WERI-Rb-1 (cell line): ENCODE data around the gene GSE1.

Source experiments
- DNase-seq: peaks from one replicate; pipeline ENCODE4 v3.0.0-alpha.2; 2020
- H3K27ac ChIP-seq: fragments of 250-450 bp; sonication (Bioruptor Pico); 2 replicates; pipeline ENCODE4 v1.5.1; 2020; ENCODE audit warnings: mild to moderate bottlenecking, moderate library complexity
- H3K27me3 ChIP-seq: fragments of 250-450 bp; sonication (Bioruptor Pico); 2 replicates; pipeline ENCODE4 v1.5.1; 2021; ENCODE audit warnings: mild to moderate bottlenecking, low read depth, moderate library complexity; ENCODE audit not compliant: insufficient read depth, severe bottlenecking
- H3K36me3 ChIP-seq: fragments of 250-450 bp; sonication (Bioruptor Pico); 2 replicates; pipeline ENCODE4 v1.5.1; 2020; ENCODE audit warnings: mild to moderate bottlenecking, moderate library complexity
- H3K4me3 ChIP-seq: 2 replicates; pipeline ENCODE4 v1.5.1; 2011; ENCODE audit warnings: low read depth, mild to moderate bottlenecking, control low read depth, low read length
- H3K9me3 ChIP-seq: fragments of 250-450 bp; sonication (Bioruptor Pico); 2 replicates; pipeline ENCODE4 v1.5.1; 2021; ENCODE audit warnings: mild to moderate bottlenecking, moderate library complexity; ENCODE audit not compliant: severe bottlenecking
- CTCF ChIP-seq: IDR thresholded peaks from 2 replicates; pipeline ENCODE4 v1.5.1; 2011; ENCODE audit warnings: low read depth, mild to moderate bottlenecking, control low read depth, inconsistent platforms, low read length

Gene GSE1

GRCh38 chr16:85716680-85717038 lies 103.5 kb downstream of the GSE1 start:
- H3K9me3 ChIP-seq, result no peaks in the 10 kb centered on the region
- no peak for TF ChIP-seq CTCF
- no peak overlapping the region for H3K4me3 ChIP-seq
- no peak overlapping the region for H3K27ac ChIP-seq
- peak; percentile 34 for DNase-seq
- no peaks in the 10 kb centered on the region for H3K27me3 ChIP-seq
- no peaks in the 10 kb centered on the region for H3K36me3 ChIP-seq

GRCh38 chr16:85717393-85718152 lies 104.5 kb downstream of the GSE1 start:
- peak; percentile 62 for DNase-seq
- H3K27me3 ChIP-seq, result no peaks in the 10 kb centered on the region

GRCh38 chr16:85718153-85718477 lies 105.0 kb downstream of the GSE1 start:
- no peak for TF ChIP-seq CTCF
- no peak for DNase-seq

More at GRCh38 chr16:85717393-85718152, 104.5 kb downstream of the GSE1 start:
- Histone ChIP-seq H3K27ac (no peak overlapping the region; the same call in 1 of the 2 replicates), H3K9me3 (no peaks in the 10 kb centered on the region), H3K36me3 (no peaks in the 10 kb centered on the region), H3K4me3 (no peak overlapping the region)
- peak; percentile 48 for TF ChIP-seq CTCF

GRCh38 chr16:85718682-85719081 lies 105.6 kb downstream of the GSE1 start:
- no peak for DNase-seq
- Histone ChIP-seq H3K27me3 (no peaks in the 10 kb centered on the region), H3K4me3 (no peak overlapping the region), H3K36me3 (no peaks in the 10 kb centered on the region), H3K9me3 (no peaks in the 10 kb centered on the region), H3K27ac (no peak overlapping the region; the same call in 1 of the 2 replicates)
- TF ChIP-seq CTCF, result no peak

More at GRCh38 chr16:85718153-85718477, 105.0 kb downstream of the GSE1 start:
- Histone ChIP-seq H3K27ac (peak overlapping the region; percentile 26; the same call in 1 of the 2 replicates), H3K9me3 (no peaks in the 10 kb centered on the region), H3K27me3 (no peaks in the 10 kb centered on the region), H3K4me3 (no peak overlapping the region), H3K36me3 (no peaks in the 10 kb centered on the region)

- TF ChIP-seq CTCF, result no peak
- no peaks in the 10 kb centered on the region for H3K9me3 ChIP-seq
- no peaks in the 10 kb centered on the region for H3K27me3 ChIP-seq
- peak; percentile 67 for DNase-seq
- peak overlapping the region; percentile 82 for H3K27ac ChIP-seq
- no peaks in the 10 kb centered on the region for H3K36me3 ChIP-seq
- no peak overlapping the region for H3K4me3 ChIP-seq
Observed at GRCh38 chr16:85719605-85720301, 106.6 kb downstream of the GSE1 start.
